GM18507 (cell line): ENCODE data around the gene DHDDS.
"Not testable (repeated sequence)": the region's sequence is repeated elsewhere in the genome, so short reads cannot be mapped to it uniquely, and the experiment has no call there.

ENCODE experiments used
- DNase-seq: peaks from one replicate; pipeline ENCODE4 v3.0.0; 2011; ENCODE audit warnings: low read depth; ENCODE audit not compliant: insufficient read length; ENCODE audit errors: extremely low spot score
- FAIRE-seq: peaks from 2 replicates; lab custom pipeline; 2011; peaks lifted over from hg19 to GRCh38; lab: Jason Lieb, UNC

DHDDS gene

GRCh38 chr1:26472901-26473845 lies 41.1 kb downstream of the DHDDS start:
- DNase-seq (peak; percentile 88), FAIRE-seq (peak; percentile 93)

- FAIRE-seq, result no peak
- DNase-seq, result no peak
These were observed 42.7 kb downstream of the DHDDS start for GRCh38 chr1:26474818-26475217.

GRCh38 chr1:26475989-26476388 lies 43.9 kb downstream of the DHDDS start:
- FAIRE-seq (no peak), DNase-seq (no peak)

DNA sequence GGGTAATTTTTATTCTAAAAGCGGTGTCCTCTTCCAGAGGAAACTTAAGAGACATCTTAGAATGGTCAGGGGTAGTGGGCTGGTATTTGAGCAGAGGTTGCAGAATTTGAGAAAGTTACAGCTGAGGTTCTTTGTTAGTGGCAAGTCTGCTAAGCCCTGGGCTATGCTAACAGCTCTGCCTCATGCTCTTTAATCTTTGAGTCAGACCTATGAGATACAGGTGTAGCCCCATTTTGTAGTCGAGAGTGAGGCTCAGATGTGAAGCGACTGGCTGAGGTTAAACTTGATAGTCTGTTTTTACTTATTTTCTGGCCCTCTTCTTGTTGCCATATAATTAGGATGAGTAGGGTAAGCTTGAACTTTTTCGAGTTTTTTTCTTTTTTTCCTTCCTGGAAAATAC lies 44.8 kb downstream of the DHDDS start:
- no peak for FAIRE-seq
- DNase-seq, result no peak

- FAIRE-seq (no peak), DNase-seq (no peak)
These were observed 45.5 kb downstream of the DHDDS start for GRCh38 chr1:26477446-26478152.

- no peak for DNase-seq
- FAIRE-seq, result no peak
These were observed 46.0 kb downstream of the DHDDS start for GRCh38 chr1:26478159-26478558.

- FAIRE-seq (no peak), DNase-seq (no peak)
These were observed 46.9 kb downstream of the DHDDS start for GRCh38 chr1:26478988-26479387.

GRCh38 chr1:26482921-26483320 lies 50.8 kb downstream of the DHDDS start:
- FAIRE-seq, result no peak
- DNase-seq, result no peak

- no peak for FAIRE-seq
- DNase-seq, result no peak
These were observed 51.9 kb downstream of the DHDDS start for GRCh38 chr1:26483980-26484379.

DNA sequence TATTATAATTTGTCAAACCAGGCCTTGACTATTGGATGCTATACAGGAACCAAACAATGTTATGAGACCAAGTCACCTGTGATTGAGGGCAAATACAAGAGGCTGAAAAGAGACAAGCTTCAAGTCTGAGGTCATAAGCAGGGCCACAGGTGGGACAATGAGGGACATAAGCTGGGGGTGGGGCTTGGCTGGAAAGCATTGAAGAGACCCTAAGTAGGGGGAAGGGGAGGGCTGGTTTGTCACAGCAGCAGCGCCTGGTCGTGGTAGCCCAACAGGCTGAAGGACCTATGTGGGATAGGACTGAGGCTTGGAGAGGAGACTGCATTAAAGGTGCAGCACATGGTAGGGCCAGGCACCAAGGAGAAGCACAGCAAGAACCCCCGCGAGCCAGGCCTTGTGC lies 58.0 kb downstream of the DHDDS start:
- FAIRE-seq (no peak), DNase-seq (no peak)

DNA sequence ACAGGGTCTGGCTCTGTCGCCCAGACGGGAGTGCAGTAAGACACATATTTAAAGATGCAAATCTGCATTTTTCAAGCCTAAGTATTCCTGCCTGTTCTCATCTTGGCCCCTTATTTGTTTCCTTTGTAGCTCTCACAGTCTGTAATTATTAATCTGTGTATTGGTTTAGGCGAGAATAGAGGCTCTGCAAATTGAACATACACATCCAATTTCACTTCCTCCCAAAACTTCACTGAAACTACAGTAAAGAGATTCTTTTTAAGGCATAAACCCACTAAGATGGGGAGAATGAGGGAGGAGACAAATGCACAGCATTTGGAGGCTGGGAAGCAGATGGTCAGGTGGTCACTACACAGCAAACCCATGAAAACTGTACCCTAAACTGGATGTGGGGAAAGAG lies 61.1 kb downstream of the DHDDS start:
- no peak for DNase-seq
- peak; percentile 83 for FAIRE-seq

DNA sequence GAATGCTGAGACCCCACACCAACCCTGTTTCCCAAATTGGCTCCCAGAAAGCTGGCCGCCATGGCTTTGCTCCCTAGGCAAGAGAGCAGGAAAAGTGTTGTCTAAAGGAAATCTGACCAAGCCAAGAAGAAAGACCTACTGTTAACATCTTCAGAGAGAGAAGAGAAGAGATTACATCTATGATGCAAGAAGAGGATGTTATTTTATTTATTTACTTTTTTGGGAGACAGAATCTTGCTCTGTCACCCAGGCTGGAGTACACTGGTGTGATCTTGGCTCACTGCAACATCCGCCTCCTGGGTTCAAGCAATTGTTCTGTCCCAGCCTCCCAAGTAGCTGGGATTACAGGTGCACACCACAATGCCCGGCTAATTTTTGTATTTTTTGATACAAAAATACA lies 61.8 kb downstream of the DHDDS start:
- DNase-seq, result no peak
- no peak for FAIRE-seq

DNA sequence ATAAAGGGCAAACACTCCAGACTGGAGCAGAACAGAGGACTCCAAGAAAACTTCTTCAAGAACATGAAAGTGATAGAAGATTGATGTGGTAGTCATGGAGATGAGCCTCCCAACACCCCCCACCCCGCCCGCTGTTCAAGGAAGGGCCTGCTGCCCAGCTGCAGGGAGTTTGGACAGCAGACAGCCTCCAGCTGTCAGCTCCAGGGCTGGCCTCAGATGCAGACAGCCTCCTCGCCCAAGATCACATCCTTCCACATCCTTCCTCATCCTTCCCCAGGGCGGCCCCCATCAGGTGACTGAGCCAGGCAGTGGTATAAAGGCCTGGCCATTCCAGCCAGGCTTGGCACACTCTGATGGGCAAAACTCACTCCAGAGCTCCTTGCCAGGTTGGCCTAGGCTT lies 64.7 kb downstream of the DHDDS start:
- FAIRE-seq (no peak), DNase-seq (no peak)

DNA sequence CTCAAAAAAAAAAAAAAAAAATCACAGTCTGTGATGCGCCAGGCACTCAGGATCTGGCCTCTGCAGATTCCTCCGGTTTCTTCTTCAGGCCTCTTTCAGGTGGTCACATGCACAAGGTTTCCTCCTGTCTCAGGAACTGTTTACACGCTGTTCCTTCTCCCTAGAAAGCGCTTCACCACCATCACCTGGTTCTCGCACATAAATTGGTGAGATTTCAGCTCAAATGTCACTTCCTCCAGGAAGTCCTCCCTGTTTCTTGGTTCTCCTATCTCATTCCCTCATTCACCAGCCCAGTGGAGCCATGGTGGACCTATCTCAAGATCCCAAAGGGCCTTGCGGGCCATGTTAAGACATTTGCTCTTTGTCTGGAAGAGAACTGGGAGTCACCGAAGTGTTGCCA lies 66.8 kb downstream of the DHDDS start:
- no peak for FAIRE-seq

GRCh38 chr1:26500488-26501175 lies 68.5 kb downstream of the DHDDS start:
- FAIRE-seq, result no peak
- peak; percentile 90 for DNase-seq

More for the DNA sequence above, 66.8 kb downstream of the DHDDS start:
- DNase-seq, result no peak

DNA sequence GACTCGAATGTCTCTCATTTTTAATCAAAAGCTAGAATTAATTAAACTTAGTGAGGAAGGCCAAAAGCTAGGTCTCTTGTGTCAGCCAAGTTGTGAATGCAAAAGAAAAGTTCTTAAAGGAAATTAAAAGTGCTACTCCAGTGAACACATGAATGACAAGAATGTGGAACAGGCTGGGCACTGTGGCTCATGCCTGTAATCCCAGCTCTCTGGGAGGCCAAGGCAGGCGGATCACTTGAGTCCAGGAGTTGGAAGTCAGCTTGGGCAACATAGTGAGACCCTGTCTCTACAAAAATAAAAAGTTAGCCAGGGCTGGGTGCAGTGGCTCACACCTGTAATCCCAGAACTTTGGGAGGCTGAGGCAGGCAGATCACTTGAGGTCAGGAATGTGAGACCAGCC lies 78.6 kb downstream of the DHDDS start:
- FAIRE-seq, DNase-seq: not testable (repeated sequence)

DNA sequence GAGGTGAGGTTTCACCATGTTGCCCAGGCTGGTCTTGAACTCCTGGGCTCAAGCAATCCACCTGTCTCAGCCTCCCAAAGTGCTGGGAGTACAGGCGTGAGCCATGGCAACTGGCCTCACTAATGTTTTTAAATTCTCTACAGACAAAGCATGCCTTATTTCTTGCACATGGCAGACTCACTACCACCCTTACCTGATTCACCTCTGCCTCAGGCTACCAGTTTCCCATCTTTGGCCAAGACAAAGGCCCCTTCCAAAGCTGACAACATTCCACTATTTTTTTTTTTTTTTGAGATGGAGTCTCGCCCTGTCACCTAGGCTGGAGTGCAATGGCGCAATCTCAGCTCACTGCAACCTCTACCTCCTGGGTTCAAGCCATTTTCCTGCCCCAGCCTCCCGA lies 83.7 kb downstream of the DHDDS start:
- DNase-seq, FAIRE-seq: not testable (repeated sequence)

DNA sequence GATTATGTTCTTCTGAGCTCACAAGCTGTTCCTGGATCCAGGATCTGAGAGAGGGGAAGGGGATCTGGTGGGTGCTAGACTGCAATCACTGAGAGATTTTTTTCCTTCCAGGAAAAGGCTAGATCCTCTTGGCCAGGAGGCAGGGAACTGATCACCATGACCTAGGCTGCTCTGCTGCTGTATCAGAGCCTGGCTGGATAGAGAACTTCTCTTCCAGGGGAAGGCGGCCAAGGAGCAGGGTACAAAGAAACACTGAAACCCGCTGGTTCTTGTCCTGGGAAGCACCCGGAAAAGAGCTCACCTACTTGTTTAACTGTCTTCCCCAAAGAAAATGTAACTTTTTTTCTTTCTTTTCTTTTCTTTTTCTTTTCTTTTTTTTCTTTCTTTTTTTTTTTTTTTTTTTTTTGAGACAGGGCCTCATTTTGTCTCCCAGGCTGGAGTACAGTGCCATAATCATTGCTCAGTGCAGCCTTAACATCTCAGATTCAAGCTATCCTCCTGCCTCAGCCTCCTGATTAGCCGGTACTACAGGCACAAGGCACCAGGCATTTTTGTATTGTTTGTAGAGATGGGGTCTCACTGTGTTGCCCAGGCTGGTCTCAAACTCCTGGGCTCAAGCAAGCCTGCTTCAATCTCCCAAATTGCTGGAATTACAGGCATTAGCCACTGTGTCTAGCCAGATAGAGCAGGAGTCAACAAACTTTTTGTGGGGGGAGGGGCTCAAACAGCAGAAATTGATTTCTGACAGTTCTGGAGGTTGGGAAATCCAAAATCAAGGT lies 85.1 kb downstream of the DHDDS start:
- FAIRE-seq, result no peak

GRCh38 chr1:26517766-26518049 lies 85.6 kb downstream of the DHDDS start:
- FAIRE-seq, result no peak
- no peak for DNase-seq

More for the DNA sequence above, 85.1 kb downstream of the DHDDS start:
- DNase-seq, result no peak

GRCh38 chr1:26518355-26518754 lies 86.2 kb downstream of the DHDDS start:
- no peak for DNase-seq
- FAIRE-seq, result no peak
